ENCODE results near the gene TBC1D13. TPM values are rescaled to one million over a fixed set of nuclear protein-coding genes. Genes with fewer than 3 reads are reported as not detected.
"Not testable (repeated sequence)": the region's sequence is repeated elsewhere in the genome, so short reads cannot be mapped to it uniquely, and the experiment has no call there.

Gene TBC1D13
- total and polyA plus RNA-seq, 9 donors, result 10.7 to 32.2 (median 26.3) TPM

- H3K4me1 ChIP-seq (ENCODE audit: insufficient read depth); DNase-seq; H3K27ac ChIP-seq; intact Hi-C loops (cut with DNase I); H3K4me3 ChIP-seq; H3K36me3 ChIP-seq; H3K27me3 ChIP-seq; H3K9me3 ChIP-seq: not testable (repeated sequence)
- 76% methylated on average over 7 of the region's 7 CpGs for WGBS, 3 donors
Observed at GRCh38 chr9:128858476-128858875, 71.4 kb downstream of the TBC1D13 start.

Small RNA genes lying within 50 kb of the gene (small RNA-seq; reads per million reads assigned to genes)
- gene RF00017, result not detected

Other genes with a start within 250 kb of the TBC1D13 start
- 100 to 1,000 TPM; 140 to 301 (median 261) TPM for gene SPTAN1, start 234.7 kb upstream of the TBC1D13 start, total RNA-seq
- gene SPTAN1, start 234.7 kb upstream of the TBC1D13 start, polyA plus RNA-seq, result 100 to 1,000 TPM; 120 to 241 TPM
- 10 to 100 TPM; 17.7 to 87.5 (median 25.8) TPM for gene DYNC2I2, start 130.4 kb upstream of the TBC1D13 start, total RNA-seq
- 10 to 100 TPM in 1 of 2 donors, 1 to 10 TPM in 1; 2.0 to 28.0 TPM for gene DYNC2I2, start 130.4 kb upstream of the TBC1D13 start, polyA plus RNA-seq
- gene SET, start 98.0 kb upstream of the TBC1D13 start, total RNA-seq, result 100 to 1,000 TPM; 119 to 328 (median 291) TPM
- gene SET, start 98.0 kb upstream of the TBC1D13 start, polyA plus RNA-seq, result 100 to 1,000 TPM; 147 to 292 TPM
- gene PKN3, start 84.8 kb upstream of the TBC1D13 start, total RNA-seq, result 1 to 10 TPM; 1.4 to 7.6 (median 4.2) TPM
- 1 to 10 TPM; 1.3 to 4.6 TPM for gene PKN3, start 84.8 kb upstream of the TBC1D13 start, polyA plus RNA-seq
- gene ZDHHC12, start 63.1 kb upstream of the TBC1D13 start, total RNA-seq, result 10 to 100 TPM in 2 of 7 donors, 1 to 10 TPM in 5; 5.7 to 27.1 (median 7.0) TPM
- gene ZDHHC12, start 63.1 kb upstream of the TBC1D13 start, polyA plus RNA-seq, result 10 to 100 TPM in 1 of 2 donors, under 1 TPM in 1; 0.30 to 12.5 TPM
- 10 to 100 TPM; 31.2 to 46.1 (median 34.2) TPM for gene ZER1, start 15.3 kb upstream of the TBC1D13 start, total RNA-seq
- 10 to 100 TPM; 16.3 to 31.0 TPM for gene ZER1, start 15.3 kb upstream of the TBC1D13 start, polyA plus RNA-seq
- gene ENDOG, start 31.2 kb downstream of the TBC1D13 start, total RNA-seq, result 10 to 100 TPM; 14.6 to 23.7 (median 20.3) TPM
- 10 to 100 TPM in 1 of 2 donors, 1 to 10 TPM in 1; 3.6 to 13.7 TPM for gene ENDOG, start 31.2 kb downstream of the TBC1D13 start, polyA plus RNA-seq
- gene SPOUT1, start 42.5 kb downstream of the TBC1D13 start, total RNA-seq, result 10 to 100 TPM; 10.7 to 47.9 (median 26.5) TPM
- gene SPOUT1, start 42.5 kb downstream of the TBC1D13 start, polyA plus RNA-seq, result 10 to 100 TPM in 1 of 2 donors, 1 to 10 TPM in 1; 6.3 to 18.5 TPM
- gene KYAT1, start 94.7 kb downstream of the TBC1D13 start, total RNA-seq, result 10 to 100 TPM in 1 of 7 donors, 1 to 10 TPM in 6; 4.6 to 10.2 (median 6.1) TPM
- gene KYAT1, start 94.7 kb downstream of the TBC1D13 start, polyA plus RNA-seq, result 1 to 10 TPM; 4.2 to 5.8 TPM
- gene LRRC8A, start 94.9 kb downstream of the TBC1D13 start, total RNA-seq, result 10 to 100 TPM; 18.1 to 39.7 (median 26.4) TPM
- gene LRRC8A, start 94.9 kb downstream of the TBC1D13 start, polyA plus RNA-seq, result 10 to 100 TPM; 21.2 to 28.5 TPM
- gene PHYHD1, start 133.7 kb downstream of the TBC1D13 start, total RNA-seq, result 10 to 100 TPM; 24.8 to 63.9 (median 43.1) TPM
- 10 to 100 TPM; 41.1 to 50.4 TPM for gene PHYHD1, start 133.7 kb downstream of the TBC1D13 start, polyA plus RNA-seq
- gene DOLK, start 160.3 kb downstream of the TBC1D13 start, total RNA-seq, result 10 to 100 TPM in 5 of 7 donors, 1 to 10 TPM in 2; 6.1 to 14.9 (median 12.6) TPM
- 10 to 100 TPM in 1 of 2 donors, 1 to 10 TPM in 1; 9.5 to 12.0 TPM for gene DOLK, start 160.3 kb downstream of the TBC1D13 start, polyA plus RNA-seq
- 10 to 100 TPM; 12.5 to 43.8 (median 30.7) TPM for gene NUP188, start 160.4 kb downstream of the TBC1D13 start, total RNA-seq
- 10 to 100 TPM; 10.6 to 25.1 TPM for gene NUP188, start 160.4 kb downstream of the TBC1D13 start, polyA plus RNA-seq
- gene SH3GLB2, start 241.1 kb downstream of the TBC1D13 start, total RNA-seq, result 100 to 1,000 TPM in 2 of 7 donors, 10 to 100 TPM in 5; 57.8 to 105 (median 88.8) TPM
- 100 to 1,000 TPM in 1 of 2 donors, 10 to 100 TPM in 1; 11.8 to 112 TPM for gene SH3GLB2, start 241.1 kb downstream of the TBC1D13 start, polyA plus RNA-seq
- gene MIGA2, start 249.4 kb downstream of the TBC1D13 start, total RNA-seq, result 10 to 100 TPM; 18.7 to 36.5 (median 25.5) TPM
- 10 to 100 TPM in 1 of 2 donors, 1 to 10 TPM in 1; 2.5 to 21.7 TPM for gene MIGA2, start 249.4 kb downstream of the TBC1D13 start, polyA plus RNA-seq

Measured in ovary (tissue), 9 donors.